Ovary (tissue), 9 donors: Measurements from ENCODE around the gene TNP2. TPM values are rescaled to one million over a fixed set of nuclear protein-coding genes. Genes with fewer than 3 reads are reported as not detected.

Experiments used
- DNase-seq, 5 donors: peaks; one replicate each; pipeline ENCODE4 v3.0.0-alpha.2; 2019 to 2020
- H3K27ac ChIP-seq, 2 donors: fragments of 200-600 bp; one replicate each; pipeline versions ENCODE4 v1.5.1 to v1.8.0; 2019 to 2022
- H3K27me3 ChIP-seq: fragments of 200-600 bp; one replicate; pipeline ENCODE4 v1.8.0; 2022
- H3K36me3 ChIP-seq: fragments of 200-600 bp; sonication (generic); one replicate; pipeline ENCODE4 v1.5.1; 2019
- H3K4me1 ChIP-seq: one replicate; pipeline ENCODE4 v1.8.1; 2013; ENCODE audit warnings: mild to moderate bottlenecking, moderate library complexity; ENCODE audit not compliant: insufficient read depth
- H3K4me3 ChIP-seq: fragments of 200-600 bp; sonication (generic); one replicate; pipeline ENCODE4 v1.5.1; 2017
- H3K9me3 ChIP-seq, 2 donors: fragments of 200-600 bp in 1 of 2; sonication (generic) in 1 of 2; one replicate each; pipeline versions ENCODE4 v1.5.1 to v1.8.1; 2013 to 2019; ENCODE audit warnings: mild to moderate bottlenecking in 1 of 2, moderate library complexity in 1 of 2
- CTCF ChIP-seq, 3 donors: fragments of 450-650 bp in 2 of 3; fragments of 200-600 bp in 1 of 3; IDR thresholded peaks; one replicate each; pipeline versions ENCODE4 v1.5.1 to v1.8.0; 2016 to 2022; ENCODE audit warnings: antibody characterized with exemption in 3 of 3, mild to moderate bottlenecking in 1 of 3
- EP300 ChIP-seq: sonication (generic); formaldehyde crosslinking; IDR thresholded peaks from one replicate; pipeline ENCODE4 v1.6.1; 2017; ENCODE audit warnings: antibody characterized with exemption
- POLR2A ChIP-seq: fragments of 450-650 bp; IDR thresholded peaks from one replicate; pipeline ENCODE4 v1.6.1; 2017; ENCODE audit warnings: antibody characterized with exemption, mild to moderate bottlenecking, moderate library complexity
- WGBS, 3 donors: extraction: QIAGEN DNeasy Blood & Tissue Kit in 1 of 3; methylation state at CpG; one replicate each; pipeline versions ENCODE4 v1.1.5 to v1.1.7; 2013 to 2017; 5-methylcytosine and 5-hydroxymethylcytosine counted together
- intact Hi-C, 4 donors: fragments of 100-400 bp; cut with DNase I; formaldehyde crosslinking; loops; one replicate each; pipeline versions ENCODE4 v1.11.0 to v1.15.1; 2022 to 2023
- polyA plus RNA-seq, 2 donors: library from polyadenylated mRNA; stranded (reverse); fragments of 200-250 nt in 1 of 2; fragments of 350-450 nt in 1 of 2; fragmentation: Illumina TruSeq in 1 of 2; extraction: RNeasy Lipid Tissue Mini Kit (QIAGEN cat#74804) in 1 of 2; gene quantifications; one replicate each; pipeline ENCODE4 v1.2.3, GENCODE V29; 2013 to 2014
- total RNA-seq, 7 donors: library from RNA; depleted of rRNA in 2 of 7; stranded (reverse); fragments of >200 nt in 2 of 7; fragmentation: NEBNext Ultra II Directional in 3 of 7; extraction: Animal tissue kit (Norgen Biotek cat#: 25700) in 3 of 7; gene quantifications; one replicate each; pipeline versions ENCODE4 v1.1.0 to v1.2.4, GENCODE V29; 2016 to 2023
- donor health status: DM: no; HTN: no; CAD: no; lungs with moderate emphysema.
- donor health status: DM: no; HTN: no; CAD: no.
- donor health status: Bipolar disorder and iron deficiency.
- donor health status: DM: yes; HTN: yes; CAD: no.
- donor health status: DM: no; HTN: no; CAD: no.
- donor health status: DM: yes; HTN: yes; CAD: no.

The TNP2 gene
- total and polyA plus RNA-seq, 9 donors, result not detected

GRCh38 chr16:11289202-11289601, 20.1 kb upstream of the TNP2 start:
- H3K4me3 ChIP-seq, result no peak overlapping the region
- intact Hi-C loops, result no loop called here
- no peaks in the 10 kb centered on the region for H3K36me3 ChIP-seq
- TF ChIP-seq EP300 (no peak), CTCF (IDR thresholded peaks at IDR 0.05) (no peak), POLR2A (no peak)
- no peak overlapping the region for H3K27ac ChIP-seq
- no peaks in the 10 kb centered on the region for H3K27me3 ChIP-seq
- no peaks in the 10 kb centered on the region for H3K9me3 ChIP-seq
- H3K4me1 ChIP-seq, result no peaks in the 10 kb centered on the region
- DNase-seq, result no peak
- WGBS, 3 donors, result 96 to 100% (median 96%) methylated on average over 2 of the region's 2 CpGs

- TF ChIP-seq POLR2A (no peak), EP300 (no peak), CTCF (IDR thresholded peaks at IDR 0.05) (no peak)
These were observed 16.7 kb upstream of the TNP2 start for GRCh38 chr16:11285842-11286241.

GRCh38 chr16:11283820-11284248, 14.7 kb upstream of the TNP2 start:
- no peak for TF ChIP-seq CTCF (IDR thresholded peaks at IDR 0.05)
- no peak for TF ChIP-seq EP300
- Histone ChIP-seq H3K9me3 (no peaks in the 10 kb centered on the region), H3K4me3 (no peak overlapping the region), H3K27me3 (no peaks in the 10 kb centered on the region), H3K27ac (no peak overlapping the region), H3K36me3 (no peaks in the 10 kb centered on the region), H3K4me1 (no peaks in the 10 kb centered on the region)
- intact Hi-C loops, result no loop called here
- WGBS, 3 donors, result 54 to 60% (median 58%) methylated on average over 4 of the region's 4 CpGs
- no peak for DNase-seq

More at GRCh38 chr16:11285842-11286241, 16.7 kb upstream of the TNP2 start:
- 73 to 79% (median 74%) methylated on average over 2 of the region's 2 CpGs for WGBS, 3 donors
- Histone ChIP-seq H3K4me3 (no peak overlapping the region), H3K27ac (no peak overlapping the region), H3K4me1 (no peaks in the 10 kb centered on the region), H3K27me3 (no peaks in the 10 kb centered on the region), H3K36me3 (no peaks in the 10 kb centered on the region), H3K9me3 (no peaks in the 10 kb centered on the region)
- no peak for DNase-seq
- intact Hi-C loops, result no loop called here

GRCh38 chr16:11280616-11281522, 11.7 kb upstream of the TNP2 start, which contains the start of gene PRM1:
TSS of gene PRM1 (minus strand) at chr16:11281330. CDS start at chr16:11281238, 92 bp downstream.
- Histone ChIP-seq H3K9me3 (no peaks in the 10 kb centered on the region), H3K36me3 (no peaks in the 10 kb centered on the region), H3K27me3 (no peaks in the 10 kb centered on the region), H3K4me1 (no peaks in the 10 kb centered on the region), H3K27ac (no peak within 1 kb of the TSS), H3K4me3 (no peak within 1 kb of the TSS)
- WGBS, 3 donors, result 82 to 87% (median 87%) methylated on average over 25 of the region's 25 CpGs
- DNase-seq, result no peak
- intact Hi-C loops, result no loop called here
- TF ChIP-seq POLR2A (no peak), EP300 (no peak), CTCF (IDR thresholded peaks at IDR 0.05) (no peak)
